HEK293T (cell line): ENCODE results near the gene SPSB1.

Experiments
- CTCF ChIA-PET: fragments of 350-600 bp; formaldehyde crosslinking; extraction: SDS; loops from one replicate; lab custom pipeline; 2021; ENCODE audit warnings: antibody characterized with exemption, inconsistent platforms; lab: Yijun Ruan, JAX
- POLR2A ChIA-PET: fragments of 350-600 bp; formaldehyde crosslinking; extraction: SDS; loops from one replicate; lab custom pipeline; 2020; ENCODE audit warnings: antibody characterized with exemption, inconsistent platforms; lab: Yijun Ruan, JAX
- DNase-seq: peaks from one replicate; pipeline ENCODE4 v3.0.0; 2012; ENCODE audit warnings: mixed read lengths; ENCODE audit errors: extremely low spot score
- ARNT ChIP-seq: fragments of 450-650 bp; IDR thresholded peaks from 2 replicates; pipeline ENCODE4 v1.6.1; 2017; ENCODE audit warnings: mild to moderate bottlenecking
- BHLHE40 ChIP-seq: fragments of 450-650 bp; IDR thresholded peaks from 2 replicates; pipeline ENCODE4 v1.6.1; 2016; ENCODE audit warnings: mild to moderate bottlenecking, moderate library complexity, borderline replicate concordance
- CTBP1 ChIP-seq: fragments of 450-650 bp; IDR thresholded peaks from 2 replicates; pipeline ENCODE4 v1.6.1; 2016; ENCODE audit warnings: borderline replicate concordance
- ELF4 ChIP-seq: fragments of 450-650 bp; IDR thresholded peaks from 2 replicates; pipeline ENCODE4 v1.6.1; 2017; ENCODE audit warnings: antibody characterized with exemption
- FOXA1 ChIP-seq: fragments of 450-650 bp; IDR thresholded peaks from 2 replicates; pipeline ENCODE4 v1.6.1; 2016; ENCODE audit warnings: mild to moderate bottlenecking
- FOXK2 ChIP-seq: fragments of 450-650 bp; IDR thresholded peaks from 2 replicates; pipeline ENCODE4 v1.6.1; 2016; ENCODE audit warnings: mild to moderate bottlenecking
- FOXM1 ChIP-seq: fragments of 450-650 bp; IDR thresholded peaks from 2 replicates; pipeline ENCODE4 v1.6.1; 2017; ENCODE audit warnings: mild to moderate bottlenecking, borderline replicate concordance
- HDGF ChIP-seq: fragments of 450-650 bp; IDR thresholded peaks from 2 replicates; pipeline ENCODE4 v1.6.1; 2017; ENCODE audit warnings: antibody characterized with exemption, borderline replicate concordance
- L3MBTL2 ChIP-seq: fragments of 450-650 bp; conservative IDR thresholded peaks from 2 replicates; pipeline ENCODE4 v1.6.1; 2016; ENCODE audit warnings: mild to moderate bottlenecking
- LEF1 ChIP-seq: fragments of 450-650 bp; IDR thresholded peaks from 2 replicates; pipeline ENCODE4 v1.6.1; 2017; ENCODE audit warnings: mild to moderate bottlenecking, borderline replicate concordance
- NFRKB ChIP-seq: fragments of 450-650 bp; IDR thresholded peaks from 2 replicates; pipeline ENCODE4 v1.6.1; 2016; ENCODE audit warnings: mild to moderate bottlenecking, moderate library complexity
- PKNOX1 ChIP-seq: fragments of 450-650 bp; IDR thresholded peaks from 2 replicates; pipeline ENCODE4 v1.6.1; 2016
- SP1 ChIP-seq: fragments of 450-650 bp; IDR thresholded peaks from 2 replicates; pipeline ENCODE4 v1.6.1; 2017
- SUZ12 ChIP-seq: fragments of 450-650 bp; IDR thresholded peaks from 2 replicates; pipeline ENCODE4 v1.6.1; 2016; ENCODE audit warnings: mild to moderate bottlenecking
- TARDBP ChIP-seq: fragments of 450-650 bp; IDR thresholded peaks from 2 replicates; pipeline ENCODE4 v1.6.1; 2016
- ZNF384 ChIP-seq: fragments of 450-650 bp; IDR thresholded peaks from 2 replicates; pipeline ENCODE4 v1.6.1; 2016

Gene SPSB1

GRCh38 chr1:9332513-9333143 lies 39.9 kb downstream of the SPSB1 start:
- no peak for DNase-seq
- TF ChIP-seq NFRKB (no peak), CTBP1 (no peak), L3MBTL2 (no peak), LEF1 (no peak), FOXK2 (no peak), ZNF384 (no peak), BHLHE40 (no peak), PKNOX1 (no peak), FOXA1 (no peak), FOXM1 (no peak), ELF4 (no peak), SUZ12 (no peak), HDGF (no peak), TARDBP (no peak), ARNT (no peak), SP1 (no peak)
- CTCF ChIA-PET = no interaction called here
- POLR2A ChIA-PET = no interaction called here

GRCh38 chr1:9338397-9339246 lies 45.9 kb downstream of the SPSB1 start:
- DNase-seq = no peak
- ChIA-PET CTCF (interaction anchor here (0.6 kb wide), 1 partner anchor 21 kb away, joined by 4 read pairs; no protein-coding TSS in a partner anchor), POLR2A (interaction anchor here (0.6 kb wide), 1 partner anchor 454 kb away, joined by 3 read pairs; no protein-coding TSS in a partner anchor)
- no peak for TF ChIP-seq LEF1
- TF ChIP-seq ARNT = no peak
- TF ChIP-seq NFRKB = no peak
- no peak for TF ChIP-seq SP1
- no peak for TF ChIP-seq SUZ12
- no peak for TF ChIP-seq BHLHE40
- TF ChIP-seq ELF4 = no peak
- no peak for TF ChIP-seq FOXM1
- TF ChIP-seq CTBP1 = no peak
- no peak for TF ChIP-seq TARDBP
- TF ChIP-seq ZNF384 = no peak
- TF ChIP-seq PKNOX1 = no peak

- DNase-seq = no peak
- TF ChIP-seq L3MBTL2 = no peak
- no peak for TF ChIP-seq ARNT
- TF ChIP-seq CTBP1 = no peak
- ChIA-PET CTCF (no interaction called here), POLR2A (no interaction called here)
Measured at GRCh38 chr1:9340172-9340854, 47.6 kb downstream of the SPSB1 start.

- TF ChIP-seq FOXK2 (no peak), BHLHE40 (no peak), LEF1 (no peak), HDGF (no peak), ELF4 (no peak), SP1 (no peak), CTBP1 (no peak), PKNOX1 (no peak)
- ChIA-PET CTCF (no interaction called here), POLR2A (no interaction called here)
- no peak for DNase-seq
Measured at GRCh38 chr1:9340864-9341263, 48.2 kb downstream of the SPSB1 start.

- TF ChIP-seq SP1 (no peak), ARNT (no peak), HDGF (no peak), TARDBP (no peak), FOXA1 (no peak), FOXK2 (no peak), LEF1 (no peak), BHLHE40 (no peak), PKNOX1 (no peak), SUZ12 (no peak), FOXM1 (no peak), ZNF384 (no peak), CTBP1 (no peak), ELF4 (no peak), NFRKB (no peak), L3MBTL2 (no peak)
- POLR2A ChIA-PET = no interaction called here
- CTCF ChIA-PET = no interaction called here
- no peak for DNase-seq
Measured at GRCh38 chr1:9341301-9341845, 48.7 kb downstream of the SPSB1 start.
